ENCODE measurements around the gene BCAS3. TPM values are rescaled to one million over a fixed set of nuclear protein-coding genes. Genes with fewer than 3 reads are reported as not detected.
"Not testable (repeated sequence)": the region's sequence is repeated elsewhere in the genome, so short reads cannot be mapped to it uniquely, and the experiment has no call there.

The BCAS3 gene
- total and polyA plus RNA-seq, 5 experiments from 2014 or later: 25.7 to 41.4 (median 32.8) TPM

- no peaks in the 10 kb centered on the region for H3K9me3 Mint-ChIP-seq
- no peak for ATAC-seq
- H3K27ac Mint-ChIP-seq: no peak overlapping the region
- H3K4me3 Mint-ChIP-seq: no peak overlapping the region
- POLR2A ChIA-PET: interaction anchor here (0.6 kb wide), 1 partner anchor 1989 kb away, joined by 6 read pairs; no protein-coding TSS in a partner anchor
- H3K27me3 Mint-ChIP-seq: no peaks in the 10 kb centered on the region
- H3K36me3 Mint-ChIP-seq: no peaks in the 10 kb centered on the region
- DNase-seq: no peak
- no peaks in the 10 kb centered on the region for H3K4me1 Mint-ChIP-seq
Measured at GRCh38 chr17:61343576-61343975, 665.9 kb downstream of the BCAS3 start.

- H3K27me3 Mint-ChIP-seq: no peaks in the 10 kb centered on the region
- POLR2A ChIA-PET: interaction anchor here (0.5 kb wide), 1 partner anchor 166 kb away, joined by 4 read pairs; no protein-coding TSS in a partner anchor
- ATAC-seq (no peak), DNase-seq (no peak)
- H3K4me3 Mint-ChIP-seq: no peak overlapping the region
- H3K36me3 Mint-ChIP-seq: no peaks in the 10 kb centered on the region
- H3K27ac Mint-ChIP-seq: no peak overlapping the region
- H3K9me3 Mint-ChIP-seq: no peaks in the 10 kb centered on the region
- H3K4me1 Mint-ChIP-seq: no peaks in the 10 kb centered on the region
Measured at GRCh38 chr17:61345061-61345460, 667.4 kb downstream of the BCAS3 start.

GRCh38 chr17:61345825-61346666 is 668.4 kb downstream of the BCAS3 start:
- H3K27ac Mint-ChIP-seq: no peak overlapping the region
- H3K9me3 Mint-ChIP-seq: no peaks in the 10 kb centered on the region
- no peaks in the 10 kb centered on the region for H3K36me3 Mint-ChIP-seq
- POLR2A ChIA-PET: interaction anchor here (0.5 kb wide), 1 partner anchor 167 kb away, joined by 4 read pairs; no protein-coding TSS in a partner anchor
- no peaks in the 10 kb centered on the region for H3K4me1 Mint-ChIP-seq
- ATAC-seq (no peak), DNase-seq (no peak)
- no peaks in the 10 kb centered on the region for H3K27me3 Mint-ChIP-seq
- no peak overlapping the region for H3K4me3 Mint-ChIP-seq

GRCh38 chr17:61349350-61349749 is 671.7 kb downstream of the BCAS3 start:
- Mint-ChIP-seq H3K9me3 (no peaks in the 10 kb centered on the region), H3K27me3 (no peaks in the 10 kb centered on the region), H3K4me3 (no peak overlapping the region), H3K4me1 (no peaks in the 10 kb centered on the region), H3K27ac (no peak overlapping the region), H3K36me3 (no peaks in the 10 kb centered on the region)
- ATAC-seq (no peak), DNase-seq (no peak)
- POLR2A ChIA-PET: no interaction called here

GRCh38 chr17:61351745-61352407 is 674.2 kb downstream of the BCAS3 start:
- DNase-seq (no peak), ATAC-seq (no peak)
- Mint-ChIP-seq H3K27ac (no peak overlapping the region), H3K27me3 (no peaks in the 10 kb centered on the region), H3K36me3 (no peaks in the 10 kb centered on the region), H3K4me1 (no peaks in the 10 kb centered on the region), H3K9me3 (no peaks in the 10 kb centered on the region), H3K4me3 (no peak overlapping the region)
- POLR2A ChIA-PET: no interaction called here

GRCh38 chr17:61352408-61352770 is 674.7 kb downstream of the BCAS3 start:
- no peaks in the 10 kb centered on the region for H3K27me3 Mint-ChIP-seq
- H3K9me3 Mint-ChIP-seq: no peaks in the 10 kb centered on the region
- DNase-seq: no peak
- ATAC-seq: no peak
- POLR2A ChIA-PET: no interaction called here
- H3K4me3 Mint-ChIP-seq: no peak overlapping the region
- no peak overlapping the region for H3K27ac Mint-ChIP-seq
- H3K4me1 Mint-ChIP-seq: no peaks in the 10 kb centered on the region
- H3K36me3 Mint-ChIP-seq: no peaks in the 10 kb centered on the region

GRCh38 chr17:61352781-61353491 is 675.3 kb downstream of the BCAS3 start:
- Mint-ChIP-seq H3K4me3 (no peak overlapping the region), H3K27me3 (no peaks in the 10 kb centered on the region), H3K36me3 (no peaks in the 10 kb centered on the region), H3K9me3 (no peaks in the 10 kb centered on the region), H3K27ac (no peak overlapping the region), H3K4me1 (no peaks in the 10 kb centered on the region)
- ATAC-seq: no peak
- no peak for DNase-seq
- POLR2A ChIA-PET: no interaction called here

GRCh38 chr17:61353615-61354014 is 676.0 kb downstream of the BCAS3 start:
- no peaks in the 10 kb centered on the region for H3K27me3 Mint-ChIP-seq
- no peaks in the 10 kb centered on the region for H3K36me3 Mint-ChIP-seq
- H3K9me3 Mint-ChIP-seq: no peaks in the 10 kb centered on the region
- ATAC-seq: no peak
- peaks cover 0 to 1% (median 0%) of the 10 kb centered on the region in 4 donors for H3K4me1 Mint-ChIP-seq
- no peak overlapping the region for H3K4me3 Mint-ChIP-seq
- POLR2A ChIA-PET: no interaction called here
- no peak overlapping the region for H3K27ac Mint-ChIP-seq
- DNase-seq: no peak

GRCh38 chr17:61354895-61355874 is 677.5 kb downstream of the BCAS3 start:
- H3K9me3 Mint-ChIP-seq: no peaks in the 10 kb centered on the region
- H3K27me3 Mint-ChIP-seq: no peaks in the 10 kb centered on the region
- no peak for DNase-seq
- no peaks in the 10 kb centered on the region for H3K36me3 Mint-ChIP-seq
- POLR2A ChIA-PET: no interaction called here
- ATAC-seq: no peak
- H3K27ac Mint-ChIP-seq: no peak overlapping the region
- H3K4me1 Mint-ChIP-seq: peaks cover 0 to 5% (median 1%) of the 10 kb centered on the region in 4 donors
- no peak overlapping the region for H3K4me3 Mint-ChIP-seq

- H3K9me3 Mint-ChIP-seq, DNase-seq, H3K36me3 Mint-ChIP-seq, H3K4me1 Mint-ChIP-seq, ATAC-seq, H3K4me3 Mint-ChIP-seq, H3K27ac Mint-ChIP-seq, H3K27me3 Mint-ChIP-seq, POLR2A ChIA-PET: not testable (repeated sequence)
Measured at GRCh38 chr17:61357061-61357460, 679.4 kb downstream of the BCAS3 start.

- POLR2A ChIA-PET, H3K27me3 Mint-ChIP-seq, ATAC-seq, H3K9me3 Mint-ChIP-seq, H3K36me3 Mint-ChIP-seq, H3K27ac Mint-ChIP-seq, H3K4me3 Mint-ChIP-seq, DNase-seq, H3K4me1 Mint-ChIP-seq: not testable (repeated sequence)
Measured at GRCh38 chr17:61359513-61359912, 681.9 kb downstream of the BCAS3 start.

GRCh38 chr17:61360318-61360943 is 682.8 kb downstream of the BCAS3 start:
- DNase-seq (no peak), ATAC-seq (no peak)
- peaks cover 0 to 5% (median 1%) of the 10 kb centered on the region in 4 donors for H3K4me1 Mint-ChIP-seq
- no peaks in the 10 kb centered on the region for H3K27me3 Mint-ChIP-seq
- no peak overlapping the region for H3K4me3 Mint-ChIP-seq
- POLR2A ChIA-PET: no interaction called here
- H3K27ac Mint-ChIP-seq: peak overlapping the region in 1 of 10 donors; percentile 6
- H3K36me3 Mint-ChIP-seq: no peaks in the 10 kb centered on the region
- H3K9me3 Mint-ChIP-seq: no peaks in the 10 kb centered on the region

Measured in naive thymus-derived CD8-positive, alpha-beta T cell (primary cell).